Glutamatergic neuron (in vitro differentiated cells): ENCODE results near the gene SLIT3. TPM values are rescaled to one million over a fixed set of nuclear protein-coding genes. Genes with fewer than 3 reads are reported as not detected.

ENCODE experiments used
- DNase-seq: peaks from one replicate; pipeline ENCODE4 v3.0.0; 2022
- H3K27ac Mint-ChIP-seq: one replicate; pipeline ENCODE4 v1.8.0; 2020; ENCODE audit warnings: mild to moderate bottlenecking, mixed read lengths, inconsistent platforms; ENCODE audit not compliant: unreplicated experiment
- H3K27me3 Mint-ChIP-seq: one replicate; pipeline ENCODE4 v1.8.0; 2020; ENCODE audit warnings: mild to moderate bottlenecking, moderate library complexity, mixed read lengths, inconsistent platforms; ENCODE audit not compliant: unreplicated experiment
- H3K36me3 Mint-ChIP-seq: one replicate; pipeline ENCODE4 v1.8.0; 2020; ENCODE audit warnings: mild to moderate bottlenecking, mixed read lengths, inconsistent platforms; ENCODE audit not compliant: unreplicated experiment
- H3K4me1 Mint-ChIP-seq: one replicate; pipeline ENCODE4 v1.8.0; 2020; ENCODE audit warnings: mild to moderate bottlenecking, low read depth, mixed read lengths, inconsistent platforms; ENCODE audit not compliant: unreplicated experiment
- H3K4me3 Mint-ChIP-seq: one replicate; pipeline ENCODE4 v1.8.0; 2020; ENCODE audit warnings: mild to moderate bottlenecking, mixed read lengths, inconsistent platforms; ENCODE audit not compliant: unreplicated experiment
- H3K9me3 Mint-ChIP-seq: one replicate; pipeline ENCODE4 v1.8.0; 2020; ENCODE audit warnings: mild to moderate bottlenecking, moderate library complexity, mixed read lengths, inconsistent platforms; ENCODE audit not compliant: unreplicated experiment
- total RNA-seq: library from RNA; stranded (reverse); fragmentation: NEBNext Ultra II Directional; extraction: Animal tissue kit (Norgen Biotek cat#: 25700); gene quantifications from one replicate; pipeline ENCODE4 v1.2.1, GENCODE V29; 2021; ENCODE audit not compliant: unreplicated experiment
- TF ChIP-seq, protein P1 (sequence below): fragments of 200-600 bp; sonication (generic); IDR thresholded peaks from one replicate; pipeline ENCODE4 v1.5.0; 2021; ENCODE audit not compliant: partially characterized antibody, unreplicated experiment

SLIT3 gene
- total RNA-seq, 1 donor from 2014 or later = 11.5 TPM

DNA sequence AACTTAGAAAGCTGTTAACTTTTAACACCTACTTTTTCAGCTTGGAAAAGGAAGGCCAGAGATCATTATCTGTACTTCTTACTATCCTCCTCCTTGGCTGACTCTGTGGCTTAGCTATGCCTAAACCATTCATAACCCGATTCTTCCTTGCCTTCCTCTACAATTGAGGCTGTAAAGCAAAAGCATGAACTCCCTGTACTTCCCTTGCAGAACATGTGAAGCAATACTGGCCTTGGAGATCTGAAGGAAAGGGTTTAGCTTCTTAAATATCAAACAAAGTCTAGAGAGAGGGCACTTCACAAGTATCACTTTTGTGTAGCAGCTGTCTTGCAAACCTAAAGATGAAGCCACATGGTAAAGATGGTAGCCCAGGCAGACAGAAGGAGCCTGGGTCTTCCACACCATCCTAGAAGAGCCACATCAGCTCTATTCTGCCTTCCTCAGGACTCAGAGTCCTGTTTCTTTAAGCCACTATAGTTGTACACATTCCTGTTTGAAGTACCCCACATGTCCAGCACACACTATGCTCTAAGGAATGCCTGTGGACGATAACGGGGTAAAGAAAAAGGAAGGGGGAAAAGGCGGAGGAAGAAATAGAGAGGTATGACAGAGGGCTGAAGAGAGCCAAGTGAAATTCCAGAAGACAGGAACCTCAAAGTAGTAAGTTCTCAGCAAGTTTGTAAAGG, 169.2 kb downstream of the SLIT3 start:
- TF ChIP-seq, protein P1, sequence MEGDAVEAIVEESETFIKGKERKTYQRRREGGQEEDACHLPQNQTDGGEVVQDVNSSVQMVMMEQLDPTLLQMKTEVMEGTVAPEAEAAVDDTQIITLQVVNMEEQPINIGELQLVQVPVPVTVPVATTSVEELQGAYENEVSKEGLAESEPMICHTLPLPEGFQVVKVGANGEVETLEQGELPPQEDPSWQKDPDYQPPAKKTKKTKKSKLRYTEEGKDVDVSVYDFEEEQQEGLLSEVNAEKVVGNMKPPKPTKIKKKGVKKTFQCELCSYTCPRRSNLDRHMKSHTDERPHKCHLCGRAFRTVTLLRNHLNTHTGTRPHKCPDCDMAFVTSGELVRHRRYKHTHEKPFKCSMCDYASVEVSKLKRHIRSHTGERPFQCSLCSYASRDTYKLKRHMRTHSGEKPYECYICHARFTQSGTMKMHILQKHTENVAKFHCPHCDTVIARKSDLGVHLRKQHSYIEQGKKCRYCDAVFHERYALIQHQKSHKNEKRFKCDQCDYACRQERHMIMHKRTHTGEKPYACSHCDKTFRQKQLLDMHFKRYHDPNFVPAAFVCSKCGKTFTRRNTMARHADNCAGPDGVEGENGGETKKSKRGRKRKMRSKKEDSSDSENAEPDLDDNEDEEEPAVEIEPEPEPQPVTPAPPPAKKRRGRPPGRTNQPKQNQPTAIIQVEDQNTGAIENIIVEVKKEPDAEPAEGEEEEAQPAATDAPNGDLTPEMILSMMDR = no peak
- Mint-ChIP-seq H3K9me3 (peaks cover 2% of the 10 kb centered on the region), H3K4me1 (peaks cover 10% of the 10 kb centered on the region), H3K4me3 (no peak overlapping the region), H3K27me3 (peaks cover 2% of the 10 kb centered on the region), H3K27ac (no peak overlapping the region), H3K36me3 (no peaks in the 10 kb centered on the region)
- DNase-seq = no peak

DNA sequence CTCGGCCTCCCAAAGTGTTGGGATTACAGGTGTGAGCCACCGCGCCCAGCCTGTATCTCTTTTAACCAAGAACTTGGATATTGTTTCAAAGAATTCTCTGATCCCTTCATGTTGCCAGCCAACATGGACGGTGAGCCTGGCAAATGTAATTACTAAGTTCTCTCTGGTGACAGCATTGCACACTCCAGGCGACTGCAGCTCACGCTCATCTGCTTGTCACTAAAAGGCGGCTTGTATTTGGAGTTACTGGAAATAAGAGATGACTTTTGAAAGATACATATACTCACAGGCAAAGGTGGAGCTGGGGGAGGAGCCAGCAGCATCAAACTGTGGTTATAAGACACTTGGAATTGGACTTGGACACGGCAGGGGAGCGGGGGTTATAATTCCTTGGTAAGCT, 172.3 kb downstream of the SLIT3 start:
- TF ChIP-seq, protein P1 = no peak
- Mint-ChIP-seq H3K27ac (no peak overlapping the region), H3K27me3 (peaks cover 7% of the 10 kb centered on the region), H3K4me1 (peaks cover 23% of the 10 kb centered on the region), H3K4me3 (no peak overlapping the region), H3K9me3 (peaks cover 4% of the 10 kb centered on the region), H3K36me3 (no peaks in the 10 kb centered on the region)
- no peak for DNase-seq

DNA sequence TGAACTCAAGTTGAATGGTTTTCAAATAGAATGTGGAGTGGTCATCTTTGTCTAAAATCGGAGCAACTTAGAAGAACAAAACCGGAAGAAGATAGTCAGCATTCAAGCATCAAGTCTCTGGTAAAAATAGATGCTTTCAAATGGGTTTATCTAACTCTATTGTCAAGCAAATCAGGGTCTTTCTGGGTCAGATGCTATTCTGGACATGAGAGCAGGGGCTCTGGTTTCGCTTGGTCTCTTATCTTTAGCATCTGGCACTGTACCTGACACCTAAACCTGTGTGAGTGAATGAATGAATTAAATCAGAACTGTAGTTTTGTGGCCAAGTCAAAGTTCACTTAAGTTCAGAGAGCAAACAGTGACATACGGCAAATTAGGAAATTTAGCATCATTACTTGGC, 173.5 kb downstream of the SLIT3 start:
- H3K27me3 Mint-ChIP-seq = peaks cover 10% of the 10 kb centered on the region
- no peak overlapping the region for H3K4me3 Mint-ChIP-seq
- H3K4me1 Mint-ChIP-seq = peaks cover 20% of the 10 kb centered on the region
- peaks cover 4% of the 10 kb centered on the region for H3K9me3 Mint-ChIP-seq
- no peaks in the 10 kb centered on the region for H3K36me3 Mint-ChIP-seq
- no peak for DNase-seq
- H3K27ac Mint-ChIP-seq = no peak overlapping the region
- TF ChIP-seq, protein P1 = no peak

DNA sequence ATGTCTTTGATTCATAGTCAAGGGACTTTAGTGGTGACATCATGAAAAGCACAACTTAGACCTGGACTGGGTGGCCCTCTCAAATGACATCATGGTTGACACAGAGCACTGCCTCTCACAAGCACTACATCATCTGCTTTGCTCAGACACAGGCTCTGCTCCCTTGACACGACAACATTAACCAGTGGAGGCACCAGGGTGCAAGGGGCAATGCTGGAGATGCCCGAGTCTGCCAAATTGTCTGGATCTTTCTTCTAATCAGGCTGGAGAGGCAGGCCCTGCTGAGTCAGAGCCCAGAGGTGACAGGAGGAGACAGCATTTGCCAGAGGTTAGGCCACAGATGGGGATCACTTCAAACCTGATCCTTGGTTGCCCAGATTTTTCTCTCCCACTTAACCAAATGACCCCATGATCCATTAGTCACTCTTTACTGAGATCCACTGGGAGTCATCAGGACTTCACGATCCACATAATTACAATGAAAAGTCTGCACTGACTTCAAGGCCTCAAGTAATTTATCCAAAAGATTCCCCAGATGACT, 174.4 kb downstream of the SLIT3 start:
- peaks cover 10% of the 10 kb centered on the region for H3K27me3 Mint-ChIP-seq
- DNase-seq = peak; percentile 52
- H3K36me3 Mint-ChIP-seq = no peaks in the 10 kb centered on the region
- no peak overlapping the region for H3K4me3 Mint-ChIP-seq
- H3K9me3 Mint-ChIP-seq = peaks cover 4% of the 10 kb centered on the region
- H3K27ac Mint-ChIP-seq = peak overlapping the region; percentile 94
- peaks cover 20% of the 10 kb centered on the region for H3K4me1 Mint-ChIP-seq
- TF ChIP-seq, protein P1 = no peak

DNA sequence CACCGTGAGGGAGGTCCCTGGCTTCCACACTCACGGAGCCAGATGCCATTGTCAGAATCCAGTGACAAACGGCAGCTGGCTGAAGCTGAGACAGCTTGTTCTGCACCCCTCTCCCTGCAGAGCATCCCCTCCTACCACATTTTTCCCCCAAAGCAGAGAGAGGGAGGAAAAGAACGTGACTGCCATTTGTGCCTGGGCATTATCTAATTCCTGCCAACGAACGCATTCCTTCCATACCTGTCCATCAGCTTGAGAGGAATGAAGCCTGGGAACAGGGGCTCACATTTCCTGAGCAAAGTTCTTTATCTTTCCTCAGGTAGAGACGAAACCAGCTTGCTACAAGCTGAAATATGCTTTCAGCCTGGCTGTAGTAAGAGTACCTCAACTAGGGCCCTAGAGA, 175.4 kb downstream of the SLIT3 start:
- peaks cover 20% of the 10 kb centered on the region for H3K4me1 Mint-ChIP-seq
- no peaks in the 10 kb centered on the region for H3K36me3 Mint-ChIP-seq
- peak overlapping the region; percentile 94 for H3K27ac Mint-ChIP-seq
- DNase-seq = no peak
- H3K9me3 Mint-ChIP-seq = peaks cover 4% of the 10 kb centered on the region
- H3K4me3 Mint-ChIP-seq = peak overlapping the region; percentile 11
- TF ChIP-seq, protein P1 = no peak
- peaks cover 10% of the 10 kb centered on the region for H3K27me3 Mint-ChIP-seq
